ENCODE results near the gene THAP11.

Gene THAP11

DNA sequence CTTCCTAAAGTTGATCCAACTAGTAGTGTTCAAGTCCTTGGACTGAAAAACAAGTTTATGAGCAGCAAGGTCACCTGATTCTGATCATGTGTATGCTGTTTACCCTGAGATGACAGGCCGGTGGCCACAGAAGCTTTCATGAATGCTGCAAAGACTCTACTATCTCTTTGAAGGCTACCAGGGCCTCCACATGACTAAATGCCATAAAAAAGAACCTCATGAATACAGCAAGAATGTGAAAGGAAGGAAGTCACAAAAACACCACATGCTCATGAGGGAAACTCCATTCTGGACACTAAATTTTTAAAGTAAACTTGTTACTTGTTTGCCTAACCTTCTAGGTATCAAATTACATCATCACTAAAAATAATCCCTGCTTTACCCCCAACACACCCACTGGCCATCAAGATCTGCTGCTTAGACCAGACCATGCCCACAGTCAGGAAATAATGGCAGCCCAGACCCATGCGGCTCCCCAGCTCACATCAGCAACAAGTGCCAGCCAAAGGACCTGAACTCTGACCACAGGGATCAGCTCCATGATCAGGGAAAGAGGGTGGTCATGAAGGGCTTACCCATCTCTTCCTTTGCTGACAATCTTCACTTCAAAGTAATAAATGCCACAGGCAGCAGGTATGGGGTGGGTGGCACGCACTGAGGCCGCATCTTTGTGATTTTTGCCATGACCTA, 37.1 kb upstream of the THAP11 start:
- DNase-seq (ENCODE audit: extremely low read depth, low read depth): no peak
- TF ChIP-seq, protein P1, sequence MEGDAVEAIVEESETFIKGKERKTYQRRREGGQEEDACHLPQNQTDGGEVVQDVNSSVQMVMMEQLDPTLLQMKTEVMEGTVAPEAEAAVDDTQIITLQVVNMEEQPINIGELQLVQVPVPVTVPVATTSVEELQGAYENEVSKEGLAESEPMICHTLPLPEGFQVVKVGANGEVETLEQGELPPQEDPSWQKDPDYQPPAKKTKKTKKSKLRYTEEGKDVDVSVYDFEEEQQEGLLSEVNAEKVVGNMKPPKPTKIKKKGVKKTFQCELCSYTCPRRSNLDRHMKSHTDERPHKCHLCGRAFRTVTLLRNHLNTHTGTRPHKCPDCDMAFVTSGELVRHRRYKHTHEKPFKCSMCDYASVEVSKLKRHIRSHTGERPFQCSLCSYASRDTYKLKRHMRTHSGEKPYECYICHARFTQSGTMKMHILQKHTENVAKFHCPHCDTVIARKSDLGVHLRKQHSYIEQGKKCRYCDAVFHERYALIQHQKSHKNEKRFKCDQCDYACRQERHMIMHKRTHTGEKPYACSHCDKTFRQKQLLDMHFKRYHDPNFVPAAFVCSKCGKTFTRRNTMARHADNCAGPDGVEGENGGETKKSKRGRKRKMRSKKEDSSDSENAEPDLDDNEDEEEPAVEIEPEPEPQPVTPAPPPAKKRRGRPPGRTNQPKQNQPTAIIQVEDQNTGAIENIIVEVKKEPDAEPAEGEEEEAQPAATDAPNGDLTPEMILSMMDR (IDR thresholded peaks at IDR 0.05; ENCODE audit: low read depth, low read length): no peak

GRCh38 chr16:67805718-67806427, 36.2 kb upstream of the THAP11 start:
- DNase-seq (ENCODE audit: extremely low read depth, low read depth): no peak
- TF ChIP-seq, protein P1 (IDR thresholded peaks at IDR 0.05; ENCODE audit: low read depth, low read length): no peak

DNA sequence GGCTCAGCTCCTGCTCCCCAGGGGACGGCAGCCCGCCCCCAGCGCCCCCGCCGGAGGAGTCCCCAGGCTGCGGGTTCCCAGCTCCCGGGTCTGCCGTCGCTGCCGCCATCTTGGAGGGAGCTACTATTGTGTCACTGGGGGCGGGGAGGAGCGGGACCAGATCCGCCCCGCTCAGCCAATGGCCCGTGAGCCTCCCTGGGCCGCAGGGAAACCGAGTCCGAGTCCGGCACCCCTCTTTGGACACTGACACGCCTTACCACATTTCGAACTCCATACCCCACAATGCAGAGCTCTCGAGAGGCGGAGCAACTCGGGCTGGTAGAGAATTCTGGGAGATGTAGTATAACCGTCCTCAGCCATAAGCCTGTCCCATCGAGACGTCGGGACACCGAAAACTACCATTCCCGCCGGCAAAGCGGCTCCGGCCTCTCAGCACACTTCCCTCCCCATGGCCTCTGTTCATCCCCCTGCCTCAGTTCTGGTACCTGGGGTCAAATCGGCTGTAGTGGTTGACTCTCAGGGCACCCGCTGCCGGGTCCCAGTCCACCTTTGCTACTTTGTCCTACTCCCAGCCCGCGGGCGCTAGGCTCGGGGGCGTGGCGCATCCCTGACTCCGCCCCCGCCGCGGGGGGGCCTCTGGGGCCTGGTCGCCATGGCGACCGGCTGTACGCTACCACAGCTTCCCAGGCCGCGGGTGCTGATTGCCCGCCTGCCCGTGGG, 35.5 kb upstream of the THAP11 start, which contains the start of the genes RANBP10 and TSNAXIP1:
Gene RANBP10, minus strand, starts transcription at position 133 of the 720 bp plus-strand sequence. Its CDS starts 24 bp downstream, at position 109.
Gene TSNAXIP1, plus strand, starts transcription at position 462 of the 720 bp plus-strand sequence. CDS start 261 bp downstream, outside the sequence.
- peak; percentile 97 for DNase-seq (ENCODE audit: extremely low read depth, low read depth)

DNA sequence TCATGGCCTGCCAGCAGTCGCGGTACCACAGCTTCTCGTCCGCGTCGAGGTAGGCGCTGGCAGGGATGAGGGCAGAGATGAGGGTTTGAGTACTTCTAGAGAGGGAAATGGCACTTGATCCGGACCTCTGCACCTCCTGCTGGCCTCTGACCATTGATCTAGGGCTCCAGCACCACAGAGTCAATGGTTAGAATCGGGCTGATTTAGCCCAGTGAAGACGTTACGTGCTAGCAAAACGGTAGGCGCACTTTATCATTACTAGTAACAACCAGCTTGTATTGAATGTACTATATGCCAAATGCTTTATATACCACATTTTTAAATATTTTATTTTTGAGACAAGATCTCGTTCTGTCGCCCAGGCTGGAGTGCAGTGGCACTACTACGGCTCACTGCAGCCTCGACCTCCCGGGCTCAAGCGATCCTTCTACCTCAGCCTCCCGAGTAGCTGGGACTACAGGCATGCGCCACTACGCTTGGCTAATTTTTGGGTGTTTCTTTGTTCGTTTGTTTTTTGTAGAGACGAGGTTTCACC, 34.9 kb upstream of the THAP11 start:
- no peak for DNase-seq (ENCODE audit: extremely low read depth, low read depth)
- TF ChIP-seq, protein P1 (IDR thresholded peaks at IDR 0.05; ENCODE audit: low read depth, low read length): peak; percentile 23

More for the DNA sequence above, 35.5 kb upstream of the THAP11 start, which contains the start of the genes RANBP10 and TSNAXIP1:
- TF ChIP-seq, protein P1 (IDR thresholded peaks at IDR 0.05; ENCODE audit: low read depth, low read length): no peak

GRCh38 chr16:67811899-67812298, 30.2 kb upstream of the THAP11 start:
- DNase-seq (ENCODE audit: extremely low read depth, low read depth): no peak
- TF ChIP-seq, protein P1 (IDR thresholded peaks at IDR 0.05; ENCODE audit: low read depth, low read length): no peak

DNA sequence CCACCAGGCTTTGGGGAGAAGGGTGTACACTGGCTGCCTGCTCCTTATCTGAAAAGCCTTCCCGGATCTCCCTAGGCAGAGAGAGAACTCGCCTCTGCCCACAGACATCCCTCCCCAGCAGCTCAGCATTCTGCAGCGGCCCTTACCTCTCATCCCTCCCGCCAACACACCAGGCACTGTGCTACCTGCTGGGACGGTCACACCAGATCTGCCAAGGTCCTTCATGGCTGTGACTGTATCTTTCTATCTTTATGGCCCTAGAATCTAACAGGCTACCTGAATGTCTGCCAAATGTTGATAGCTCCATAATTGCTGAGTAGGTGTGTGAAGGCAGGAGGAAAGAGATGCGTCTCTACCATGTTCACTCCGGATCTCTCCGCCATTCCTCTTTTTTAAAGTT, 27.6 kb upstream of the THAP11 start:
- no peak for DNase-seq (ENCODE audit: extremely low read depth, low read depth)
- TF ChIP-seq, protein P1 (IDR thresholded peaks at IDR 0.05; ENCODE audit: low read depth, low read length): no peak

All from AG09319 (cell line).